SK-N-MC (cell line): Measurements from ENCODE around the gene OR2H1.

Experiments
- DNase-seq: peaks from one replicate; pipeline ENCODE4 v3.0.0-alpha.2; 2011; ENCODE audit warnings: low read depth, low spot score
- H3K27ac ChIP-seq: fragments of 200-600 bp; sonication (generic); 2 replicates; pipeline ENCODE4 v1.5.1; 2016; ENCODE audit warnings: mixed run types
- H3K36me3 ChIP-seq: fragments of 200-600 bp; sonication (generic); 2 replicates; pipeline ENCODE4 v1.6.1; 2017; ENCODE audit warnings: antibody characterized with exemption, low read length, mixed read lengths; ENCODE audit not compliant: insufficient read depth
- H3K4me3 ChIP-seq: fragments of 200-600 bp; sonication (generic); 2 replicates; pipeline ENCODE4 v1.5.1; 2016
- H3K9ac ChIP-seq: fragments of 200-600 bp; sonication (generic); 2 replicates; pipeline ENCODE4 v1.8.0; 2017; ENCODE audit warnings: mixed run types, mixed read lengths; ENCODE audit not compliant: insufficient read length
- H3K9me3 ChIP-seq: fragments of 200-600 bp; sonication (generic); 2 replicates; pipeline ENCODE4 v1.6.1; 2017; ENCODE audit warnings: low read depth, mild to moderate bottlenecking, antibody characterized with exemption, low read length, moderate library complexity, mixed read lengths
- EZH2 ChIP-seq: fragments of 200-600 bp; sonication (generic); IDR thresholded peaks from one replicate; pipeline ENCODE4 v1.6.1; 2017; ENCODE audit warnings: antibody characterized with exemption
- FOXP2 ChIP-seq: optimal IDR thresholded peaks from 2 replicates; pipeline ENCODE3; 2011; ENCODE audit warnings: mild to moderate bottlenecking, moderate library complexity; ENCODE audit not compliant: insufficient read depth; ENCODE audit errors: extremely low read length, control extremely low read depth
- POLR2AphosphoS5 ChIP-seq: IDR thresholded peaks from 2 replicates; pipeline ENCODE4 v1.6.1; 2012; ENCODE audit warnings: mild to moderate bottlenecking, low read depth, low read length, borderline replicate concordance

Gene OR2H1

DNA sequence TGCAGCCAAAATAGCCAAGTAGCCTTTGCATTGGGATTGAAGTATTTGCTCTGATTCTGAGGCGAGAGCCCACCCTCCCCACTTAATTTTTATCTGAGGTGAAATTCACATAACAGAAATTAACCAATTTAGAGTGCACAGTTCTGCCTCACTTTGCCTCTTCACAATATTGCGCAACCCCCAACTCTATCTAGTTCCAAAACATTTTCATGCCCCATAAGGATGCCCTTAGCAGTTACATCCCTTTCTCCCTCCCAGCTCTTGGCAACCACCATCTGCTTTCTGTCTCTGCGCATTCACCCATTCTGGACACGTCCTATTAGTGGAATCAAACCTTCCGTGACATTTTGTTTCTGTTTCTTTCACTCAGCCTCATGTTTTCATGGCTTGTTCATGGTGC, 21.8 kb downstream of the OR2H1 start:
- TF ChIP-seq EZH2 (no peak), FOXP2 (no peak), POLR2AphosphoS5 (no peak)
- DNase-seq = no peak

GRCh38 chr6:29479560-29479959, 22.6 kb downstream of the OR2H1 start:
- H3K4me3 ChIP-seq = no peak overlapping the region
- no peak for DNase-seq
- no peaks in the 10 kb centered on the region for H3K9me3 ChIP-seq
- TF ChIP-seq POLR2AphosphoS5 (no peak), FOXP2 (no peak), EZH2 (no peak)
- H3K27ac ChIP-seq = no peak overlapping the region
- no peak overlapping the region for H3K9ac ChIP-seq
- H3K36me3 ChIP-seq = no peaks in the 10 kb centered on the region

More for the DNA sequence above, 21.8 kb downstream of the OR2H1 start:
- H3K9me3 ChIP-seq = no peaks in the 10 kb centered on the region
- no peak overlapping the region for H3K4me3 ChIP-seq
- H3K36me3 ChIP-seq = no peaks in the 10 kb centered on the region
- no peak overlapping the region for H3K27ac ChIP-seq
- no peak overlapping the region for H3K9ac ChIP-seq

DNA sequence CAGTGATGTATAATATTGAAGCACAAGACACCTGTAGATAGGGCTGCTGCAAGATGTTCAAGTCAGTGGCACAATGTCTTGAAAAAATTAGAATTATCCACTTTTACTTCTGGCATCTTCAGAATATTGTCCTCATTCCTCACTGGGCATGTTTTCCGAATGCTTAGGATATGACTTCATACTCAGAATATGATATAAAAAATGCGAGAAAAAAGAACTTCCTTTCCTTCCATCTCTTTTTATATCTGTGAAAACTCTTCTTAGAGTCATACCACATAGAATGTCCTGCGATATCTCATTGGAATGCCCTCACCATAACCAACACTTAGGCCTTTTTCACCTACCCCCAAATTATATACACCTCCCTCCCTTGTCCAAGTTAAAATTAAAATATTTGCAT, 26.2 kb downstream of the OR2H1 start:
- H3K9me3 ChIP-seq = no peaks in the 10 kb centered on the region
- no peak for TF ChIP-seq FOXP2
- no peaks in the 10 kb centered on the region for H3K36me3 ChIP-seq
- H3K4me3 ChIP-seq = no peak overlapping the region
- DNase-seq = no peak
- no peak overlapping the region for H3K27ac ChIP-seq
- H3K9ac ChIP-seq = no peak overlapping the region

GRCh38 chr6:29483735-29484134, 26.8 kb downstream of the OR2H1 start:
- no peak overlapping the region for H3K27ac ChIP-seq
- no peak for DNase-seq
- no peak overlapping the region for H3K4me3 ChIP-seq
- no peak overlapping the region for H3K9ac ChIP-seq
- TF ChIP-seq POLR2AphosphoS5 = no peak
- no peak for TF ChIP-seq FOXP2
- TF ChIP-seq EZH2 = no peak
- no peaks in the 10 kb centered on the region for H3K9me3 ChIP-seq
- no peaks in the 10 kb centered on the region for H3K36me3 ChIP-seq

DNA sequence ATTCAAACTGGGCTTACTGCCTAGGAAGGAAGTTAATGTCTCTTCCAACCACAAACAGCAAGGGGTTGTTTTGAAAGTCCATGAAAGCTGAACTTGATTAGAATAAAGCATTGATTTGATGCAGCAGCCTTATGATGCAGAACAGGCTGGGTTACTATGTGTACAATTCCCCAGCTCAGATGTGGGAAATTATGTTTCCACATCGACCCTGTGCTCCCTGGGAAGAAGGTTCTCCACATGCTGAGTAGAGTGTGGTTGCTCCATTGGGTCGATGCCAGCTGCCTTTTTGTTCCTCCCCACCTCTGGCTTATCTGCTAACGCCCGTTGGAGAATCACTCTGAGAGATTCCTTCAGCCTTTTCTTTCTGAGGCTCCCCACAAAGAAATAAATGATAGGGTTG, 29.6 kb downstream of the OR2H1 start:
- TF ChIP-seq EZH2 (no peak), FOXP2 (no peak), POLR2AphosphoS5 (no peak)
- no peak for DNase-seq
- H3K36me3 ChIP-seq = no peaks in the 10 kb centered on the region
- H3K27ac ChIP-seq = no peak overlapping the region
- H3K9ac ChIP-seq = no peak overlapping the region
- no peaks in the 10 kb centered on the region for H3K9me3 ChIP-seq
- H3K4me3 ChIP-seq = no peak overlapping the region

DNA sequence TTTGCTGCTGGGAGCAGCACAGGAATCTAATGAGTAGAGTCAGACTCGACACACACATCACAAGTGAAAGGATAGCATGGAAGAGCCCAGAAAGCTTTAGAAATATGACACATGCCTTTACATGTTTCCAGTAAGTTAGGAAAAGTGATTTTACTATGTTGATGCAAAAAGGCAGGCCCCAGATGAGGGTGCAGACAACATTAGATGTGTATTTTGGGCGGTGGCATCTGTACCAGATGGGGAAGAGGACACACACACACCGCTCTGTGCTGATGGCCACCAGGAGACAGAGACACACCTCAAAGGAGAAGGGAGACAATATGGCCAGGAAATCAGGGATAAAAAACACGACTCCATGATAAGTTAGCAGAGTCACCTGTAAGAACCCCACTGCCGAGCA, 30.2 kb downstream of the OR2H1 start:
- TF ChIP-seq EZH2 (no peak), POLR2AphosphoS5 (no peak), FOXP2 (no peak)
- H3K36me3 ChIP-seq = no peaks in the 10 kb centered on the region
- no peaks in the 10 kb centered on the region for H3K9me3 ChIP-seq
- no peak overlapping the region for H3K27ac ChIP-seq
- DNase-seq = no peak
- H3K9ac ChIP-seq = no peak overlapping the region
- no peak overlapping the region for H3K4me3 ChIP-seq

DNA sequence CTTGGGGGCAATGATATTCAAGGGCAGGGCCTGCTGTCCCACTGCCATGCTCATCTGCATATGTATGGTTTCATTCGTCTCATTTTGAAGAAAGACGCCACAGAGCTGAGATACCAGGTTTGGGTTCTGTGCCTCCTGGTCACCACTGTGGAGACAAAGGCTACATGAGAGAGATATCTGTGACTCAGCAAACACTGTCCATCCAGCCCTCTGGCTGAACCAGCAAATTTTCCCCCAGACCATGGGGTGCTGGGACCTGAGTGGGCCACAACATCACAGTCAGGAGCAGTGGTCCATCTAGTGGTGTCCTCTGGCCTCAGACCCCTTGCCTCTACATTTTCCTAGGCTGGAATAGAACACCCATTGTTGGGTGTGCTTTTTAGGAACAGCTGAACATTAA, 30.7 kb downstream of the OR2H1 start, which contains the start of gene MAS1L:
Gene MAS1L, minus strand, starts transcription at position 297 of the 400 bp plus-strand sequence. Its CDS starts 54 bp downstream, at position 243.
- TF ChIP-seq FOXP2 (no peak), POLR2AphosphoS5 (no peak), EZH2 (no peak)
- H3K9ac ChIP-seq = no peak within 1 kb of the TSS
- H3K4me3 ChIP-seq = no peak within 1 kb of the TSS
- no peaks in the 10 kb centered on the region for H3K36me3 ChIP-seq
- H3K27ac ChIP-seq = no peak within 1 kb of the TSS
- DNase-seq = no peak
- H3K9me3 ChIP-seq = no peaks in the 10 kb centered on the region

- Histone ChIP-seq H3K9ac (no peak overlapping the region), H3K27ac (no peak overlapping the region), H3K9me3 (no peaks in the 10 kb centered on the region), H3K4me3 (no peak overlapping the region), H3K36me3 (no peaks in the 10 kb centered on the region)
- DNase-seq = no peak
- TF ChIP-seq POLR2AphosphoS5 (no peak), EZH2 (no peak), FOXP2 (no peak)
These were observed 31.9 kb downstream of the OR2H1 start for GRCh38 chr6:29488874-29489273.

- no peak overlapping the region for H3K27ac ChIP-seq
- no peak overlapping the region for H3K9ac ChIP-seq
- H3K9me3 ChIP-seq = no peaks in the 10 kb centered on the region
- no peak for TF ChIP-seq POLR2AphosphoS5
- no peak for TF ChIP-seq FOXP2
- no peak for TF ChIP-seq EZH2
- no peaks in the 10 kb centered on the region for H3K36me3 ChIP-seq
- no peak overlapping the region for H3K4me3 ChIP-seq
- DNase-seq = no peak
These were observed 32.3 kb downstream of the OR2H1 start for GRCh38 chr6:29489286-29489685.

GRCh38 chr6:29490055-29490454, 33.1 kb downstream of the OR2H1 start:
- DNase-seq = no peak
- H3K9ac ChIP-seq = no peak overlapping the region
- H3K27ac ChIP-seq = no peak overlapping the region
- no peaks in the 10 kb centered on the region for H3K36me3 ChIP-seq
- TF ChIP-seq EZH2 (no peak), POLR2AphosphoS5 (no peak), FOXP2 (no peak)
- no peaks in the 10 kb centered on the region for H3K9me3 ChIP-seq
- H3K4me3 ChIP-seq = no peak overlapping the region
